GM12865 (cell line): Measurements from ENCODE around the gene SRF.
A peak's percentile ranks its signal among the peaks of the same experiment; 100 is the strongest.

Experiments used
- DNase-seq: peaks from one replicate; pipeline ENCODE4 v3.0.0; 2010; ENCODE audit warnings: low read depth
- H3K4me3 ChIP-seq: 2 replicates; pipeline ENCODE4 v1.5.1; 2011; ENCODE audit warnings: mild to moderate bottlenecking, low read depth, low read length, control low read depth
- CTCF ChIP-seq: IDR thresholded peaks from 2 replicates; pipeline ENCODE4 v1.5.1; 2011; ENCODE audit warnings: low read length, control low read depth, low read depth, inconsistent platforms; ENCODE audit not compliant: insufficient read depth; ENCODE audit errors: missing control alignments

The SRF gene

GRCh38 chr6:43178951-43179830, 8.1 kb downstream of the SRF start:
- DNase-seq, result no peak
- TF ChIP-seq CTCF, result no peak
- H3K4me3 ChIP-seq, result no peak overlapping the region

GRCh38 chr6:43180058-43180457, 9.0 kb downstream of the SRF start:
- H3K4me3 ChIP-seq, result no peak overlapping the region
- DNase-seq, result no peak
- TF ChIP-seq CTCF, result no peak

- no peak for TF ChIP-seq CTCF
- DNase-seq, result no peak
- H3K4me3 ChIP-seq, result no peak overlapping the region
These were observed 9.9 kb downstream of the SRF start for GRCh38 chr6:43180985-43181384.

- peak overlapping the region; percentile 96 for H3K4me3 ChIP-seq
- no peak for DNase-seq
- TF ChIP-seq CTCF, result no peak
These were observed 10.5 kb downstream of the SRF start for GRCh38 chr6:43181621-43181941.

GRCh38 chr6:43181942-43182860, 11.1 kb downstream of the SRF start, which contains the start of gene CUL9:
Gene CUL9 (plus strand): TSS chr6:43182196. CDS start chr6:43184311, 2,115 bp downstream.
- DNase-seq, result peak; percentile 88
- TF ChIP-seq CTCF, result no peak
- H3K4me3 ChIP-seq, result peak within 1 kb of the TSS; percentile 96

- no peak overlapping the region for H3K4me3 ChIP-seq
- no peak for TF ChIP-seq CTCF
- no peak for DNase-seq
These were observed 12.4 kb downstream of the SRF start for GRCh38 chr6:43183441-43183840.
